OCI-LY7 (cell line): Measurements from ENCODE around the gene LRRC2.

Experiments
- EZH2phosphoT487 ChIP-seq: fragments of 200-600 bp; sonication (generic); IDR thresholded peaks from 2 replicates; pipeline ENCODE4 v1.6.1; 2018; ENCODE audit warnings: low read depth, borderline replicate concordance, mild to moderate bottlenecking, mixed run types, antibody characterized with exemption, low read length, moderate library complexity, mixed read lengths
- TF ChIP-seq, protein P1 (sequence below): fragments of 200-600 bp; sonication (generic); conservative IDR thresholded peaks from 2 replicates; pipeline ENCODE4 v1.5.1; 2014; ENCODE audit warnings: mild to moderate bottlenecking, antibody characterized with exemption, low read length, moderate library complexity, mixed read lengths

DNA sequence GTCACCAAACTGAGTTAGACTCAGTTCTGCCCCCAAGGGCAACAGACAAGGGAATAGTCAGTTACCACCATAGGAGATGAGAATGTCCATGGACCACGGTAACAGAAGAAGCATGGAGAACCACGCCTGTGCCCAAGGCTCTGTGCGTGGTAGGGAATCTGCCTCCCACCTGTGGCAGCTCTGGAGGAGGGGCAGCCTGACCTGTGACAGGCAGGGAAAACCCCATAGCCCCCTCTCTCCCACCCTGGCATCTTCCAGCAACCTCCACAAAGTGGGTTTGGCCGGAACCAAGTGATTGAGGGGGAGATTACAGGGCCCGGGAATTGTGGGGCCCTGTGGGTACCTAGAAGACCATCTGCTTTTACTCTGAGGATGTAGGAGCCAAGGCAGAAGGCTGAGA, 87.1 kb downstream of the LRRC2 start:
- TF ChIP-seq, protein P1, sequence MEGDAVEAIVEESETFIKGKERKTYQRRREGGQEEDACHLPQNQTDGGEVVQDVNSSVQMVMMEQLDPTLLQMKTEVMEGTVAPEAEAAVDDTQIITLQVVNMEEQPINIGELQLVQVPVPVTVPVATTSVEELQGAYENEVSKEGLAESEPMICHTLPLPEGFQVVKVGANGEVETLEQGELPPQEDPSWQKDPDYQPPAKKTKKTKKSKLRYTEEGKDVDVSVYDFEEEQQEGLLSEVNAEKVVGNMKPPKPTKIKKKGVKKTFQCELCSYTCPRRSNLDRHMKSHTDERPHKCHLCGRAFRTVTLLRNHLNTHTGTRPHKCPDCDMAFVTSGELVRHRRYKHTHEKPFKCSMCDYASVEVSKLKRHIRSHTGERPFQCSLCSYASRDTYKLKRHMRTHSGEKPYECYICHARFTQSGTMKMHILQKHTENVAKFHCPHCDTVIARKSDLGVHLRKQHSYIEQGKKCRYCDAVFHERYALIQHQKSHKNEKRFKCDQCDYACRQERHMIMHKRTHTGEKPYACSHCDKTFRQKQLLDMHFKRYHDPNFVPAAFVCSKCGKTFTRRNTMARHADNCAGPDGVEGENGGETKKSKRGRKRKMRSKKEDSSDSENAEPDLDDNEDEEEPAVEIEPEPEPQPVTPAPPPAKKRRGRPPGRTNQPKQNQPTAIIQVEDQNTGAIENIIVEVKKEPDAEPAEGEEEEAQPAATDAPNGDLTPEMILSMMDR: no peak
- no peak for TF ChIP-seq EZH2phosphoT487
